ENCODE data around the gene SCAMP2. TPM values are rescaled to one million over a fixed set of nuclear protein-coding genes. Genes with fewer than 3 reads are reported as not detected.
A peak's percentile ranks its signal among the peaks of the same experiment; 100 is the strongest.

Gene SCAMP2
- total and polyA plus RNA-seq, 10 of the 15 experiments (the other 5 are each of a cell fraction or from before 2014, with no cell fraction given) = 10.9 to 158 (median 99.6) TPM

- DNase-seq (ENCODE audit: low read depth, low spot score) (no peak), ATAC-seq (no peak), FAIRE-seq (no peak)
- WGBS (ENCODE audit: insufficient coverage, insufficient replicate concordance, low lambda C conversion rate, missing lambda C conversion rate) = 82% methylated on average over 5 of the region's 5 CpGs
- no peaks in the 10 kb centered on the region for H3K27me3 ChIP-seq (replicated peaks in 1 of 2; ENCODE audit: control insufficient read depth in 2 of 2, insufficient read depth in 2 of 2, low read length in 1 of 2)
- no TSS peak for BruUV-seq (replicated peaks)
- peaks cover 17% of the 10 kb centered on the region for H3K4me1 ChIP-seq (ENCODE audit: control insufficient read depth, insufficient read depth, low read length)
- POLR2A ChIA-PET = interaction anchor here (0.6 to 4.0 kb wide), 4 partner anchors 13 to 26 kb away, joined by 3 to 32 read pairs (median 3); no protein-coding TSS in a partner anchor
- H3K79me2 ChIP-seq (ENCODE audit: control insufficient read depth, insufficient read depth, low read length) = peaks cover 6% of the 10 kb centered on the region
- no peak overlapping the region for H3K4me3 ChIP-seq
- in situ Hi-C loops (cut with MboI) (no loop called here), intact Hi-C loops (cut with micrococcal nuclease; ENCODE audit: unreplicated experiment) (no loop called here)
- TF ChIP-seq POLR2A (IDR thresholded peaks at IDR 0.05; ENCODE audit: low read depth, low read length) = no peak
- TF ChIP-seq SMAD1 (IDR thresholded peaks at IDR 0.05; ENCODE audit: low read depth, partially characterized antibody) = no peak
- TF ChIP-seq CREM (IDR thresholded peaks at IDR 0.05; ENCODE audit: low read depth) = no peak
- TF ChIP-seq SREBF2 (IDR thresholded peaks at IDR 0.05; ENCODE audit: low read length) = no peak
- no peak for TF ChIP-seq TBL1XR1 (IDR thresholded peaks at IDR 0.05; ENCODE audit: low read depth, low read length)
- H2AFZ ChIP-seq (ENCODE audit: control insufficient read depth, low read depth, low read length) = no peak overlapping the region
- H3K9me3 ChIP-seq (replicated peaks; ENCODE audit: control insufficient read depth, insufficient read depth, low read length) = peaks cover 2% of the 10 kb centered on the region; the same call in 1 of the 3 replicates
- SMC1A ChIA-PET (ENCODE audit: uncharacterized antibody, unreplicated experiment) = interaction anchor here (0.6 to 5.0 kb wide), 4 partner anchors 8 to 42 kb away, joined by 3 to 65 read pairs (median 18); no protein-coding TSS in a partner anchor
- CTCF ChIA-PET = interaction anchor here (2.6 to 7.5 kb wide), 3 partner anchors 16 to 117 kb away, joined by 8 to 75 read pairs (median 9); no protein-coding TSS in a partner anchor
- H3K4me2 ChIP-seq (ENCODE audit: control insufficient read depth, insufficient read depth) = no peak overlapping the region
- RAD21 ChIA-PET (ENCODE audit: unreplicated experiment) = interaction anchor here (3.4 kb wide), 1 partner anchor 16 kb away, joined by 17 read pairs; no protein-coding TSS in a partner anchor
- H3K9ac ChIP-seq (ENCODE audit: control insufficient read depth, insufficient read depth, low read length) = no peak overlapping the region
- no peaks in the 10 kb centered on the region for H3K36me3 ChIP-seq (ENCODE audit: control insufficient read depth in 2 of 2, insufficient read depth in 2 of 2, low read length in 1 of 2)
- no peaks in the 10 kb centered on the region for H4K20me1 ChIP-seq (ENCODE audit: control insufficient read depth, insufficient read depth)
- H3K27ac ChIP-seq (ENCODE audit: control insufficient read depth, insufficient read depth) = no peak overlapping the region
Observed at GRCh38 chr15:74885461-74885860, 12.3 kb upstream of the SCAMP2 start.

DNA sequence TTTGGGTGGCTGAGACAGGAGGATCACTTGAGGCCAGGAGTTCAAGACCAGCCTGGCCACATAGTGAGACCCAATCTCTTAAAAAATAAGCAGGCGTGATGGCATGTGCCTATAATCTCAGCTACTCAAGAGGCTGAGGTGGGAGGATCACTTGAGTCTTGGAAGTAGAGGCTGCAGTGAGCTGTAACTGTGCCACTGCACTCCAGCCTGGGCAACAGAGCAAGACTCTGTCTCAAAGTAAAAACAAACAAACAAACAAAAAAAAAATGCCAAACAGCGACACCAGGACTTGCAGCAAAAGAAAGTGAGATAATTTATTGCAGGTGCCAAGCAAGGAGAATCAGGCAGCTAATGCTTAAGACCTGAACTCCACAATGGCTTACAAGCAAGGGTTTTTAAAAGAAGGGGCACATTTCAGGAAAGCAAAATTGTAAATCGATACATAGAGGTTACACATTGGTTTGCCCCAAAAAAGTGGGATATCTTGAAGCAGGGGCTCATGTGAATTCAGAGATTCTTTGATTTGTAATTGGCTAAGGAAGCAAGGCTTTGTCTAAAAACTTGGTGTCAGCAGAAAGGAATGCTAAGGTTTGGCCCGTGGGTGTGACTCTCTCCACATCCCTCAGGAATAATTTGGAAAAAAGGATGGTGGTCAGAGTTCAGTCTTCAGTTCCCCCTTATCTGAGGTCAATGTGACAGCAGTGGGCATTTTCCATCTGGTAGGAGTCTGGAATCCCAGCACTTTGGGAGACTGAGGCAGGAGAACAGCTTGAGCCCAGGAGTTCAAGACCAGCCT is 11.5 kb upstream of the SCAMP2 start:
- in situ Hi-C loops (cut with MboI) = no loop called here
- Histone ChIP-seq H3K4me3 (no peak overlapping the region), H3K27me3 (replicated peaks in 1 of 2; ENCODE audit: control insufficient read depth in 2 of 2, insufficient read depth in 2 of 2, low read length in 1 of 2) (no peaks in the 10 kb centered on the region), H3K27ac (ENCODE audit: control insufficient read depth, insufficient read depth) (no peak overlapping the region), H3K4me2 (ENCODE audit: control insufficient read depth, insufficient read depth) (peak overlapping the region; percentile 81), H4K20me1 (ENCODE audit: control insufficient read depth, insufficient read depth) (no peaks in the 10 kb centered on the region), H2AFZ (ENCODE audit: control insufficient read depth, low read depth, low read length) (peak overlapping the region; percentile 51; the same call in 1 of the 2 replicates), H3K79me2 (ENCODE audit: control insufficient read depth, insufficient read depth, low read length) (no peaks in the 10 kb centered on the region), H3K9ac (ENCODE audit: control insufficient read depth, insufficient read depth, low read length) (no peak overlapping the region), H3K4me1 (ENCODE audit: control insufficient read depth, insufficient read depth, low read length) (peaks cover 17% of the 10 kb centered on the region), H3K9me3 (replicated peaks; ENCODE audit: control insufficient read depth, insufficient read depth, low read length) (peaks cover 2% of the 10 kb centered on the region; the same call in 1 of the 3 replicates), H3K36me3 (ENCODE audit: control insufficient read depth in 2 of 2, insufficient read depth in 2 of 2, low read length in 1 of 2) (no peaks in the 10 kb centered on the region)
- no peak for ATAC-seq
- 84% methylated on average over 4 of the region's 4 CpGs for WGBS (ENCODE audit: insufficient coverage, insufficient replicate concordance, low lambda C conversion rate, missing lambda C conversion rate)
- RAD21 ChIA-PET (ENCODE audit: unreplicated experiment) = interaction anchor here (0.9 to 3.4 kb wide), 5 partner anchors 11 to 123 kb away, joined by 3 to 29 read pairs (median 11); partner anchors contain the start of gene SCAMP2
- TF ChIP-seq MLLT1 (IDR thresholded peaks at IDR 0.05) (0 out of 2 replicates have a peak, but pooled peaks have one; percentile 57), ZZZ3 (IDR thresholded peaks at IDR 0.05; ENCODE audit: control insufficient read depth, insufficient read length, low read depth) (no peak), CHD1 (IDR thresholded peaks at IDR 0.05; ENCODE audit: low read depth, low read length) (no peak)
- BruUV-seq (replicated peaks) = no TSS peak
- CTCF ChIA-PET = interaction anchor here (0.8 to 7.5 kb wide), 11 partner anchors 9 to 116 kb away, joined by 3 to 75 read pairs (median 8); partner anchors contain the start of genes FAM219B and SCAMP2
- SMC1A ChIA-PET (ENCODE audit: uncharacterized antibody, unreplicated experiment) = interaction anchor here (0.9 to 5.0 kb wide), 10 partner anchors 9 to 115 kb away, joined by 3 to 65 read pairs (median 6); no protein-coding TSS in a partner anchor
- intact Hi-C loops (cut with micrococcal nuclease; ENCODE audit: unreplicated experiment) = no loop called here
- DNase-seq (ENCODE audit: low read depth, low spot score) = no peak
- FAIRE-seq = no peak
- POLR2A ChIA-PET = interaction anchor here (0.6 to 4.0 kb wide), 12 partner anchors 9 to 72 kb away, joined by 3 to 32 read pairs (median 4); partner anchors contain the start of genes RPP25 and SCAMP2
